Activated T-cell treated with anti-CD3 and anti-CD28 coated beads for 48 hours (primary cell): ENCODE results near the gene CYSTM1.
"Not testable (repeated sequence)": the region's sequence is repeated elsewhere in the genome, so short reads cannot be mapped to it uniquely, and the experiment has no call there.

Source experiments
- DNase-seq: peaks from one replicate; pipeline ENCODE4 v3.0.0-alpha.2; 2020; ENCODE audit warnings: low read depth

CYSTM1 gene

GRCh38 chr5:140178482-140179116, 3.6 kb downstream of the CYSTM1 start:
- DNase-seq = no peak

- no peak for DNase-seq
Measured at GRCh38 chr5:140181002-140181483, 6.1 kb downstream of the CYSTM1 start.

GRCh38 chr5:140181525-140181924, 6.5 kb downstream of the CYSTM1 start:
- DNase-seq = no peak

- DNase-seq = no peak
Measured at GRCh38 chr5:140182075-140182711, 7.2 kb downstream of the CYSTM1 start.

- DNase-seq = no peak
Measured at GRCh38 chr5:140182803-140183367, 7.9 kb downstream of the CYSTM1 start.

- DNase-seq = no peak
Measured at GRCh38 chr5:140185409-140185808, 10.4 kb downstream of the CYSTM1 start.

- no peak for DNase-seq
Measured at GRCh38 chr5:140186267-140186671, 11.3 kb downstream of the CYSTM1 start.

- no peak for DNase-seq
Measured at GRCh38 chr5:140189253-140189652, 14.3 kb downstream of the CYSTM1 start.

GRCh38 chr5:140189977-140190871, 15.2 kb downstream of the CYSTM1 start:
- DNase-seq = no peak

GRCh38 chr5:140190872-140191218, 15.9 kb downstream of the CYSTM1 start:
- DNase-seq = no peak

GRCh38 chr5:140192715-140193430, 17.9 kb downstream of the CYSTM1 start:
- no peak for DNase-seq

GRCh38 chr5:140194662-140195061, 19.7 kb downstream of the CYSTM1 start:
- DNase-seq = no peak

GRCh38 chr5:140196115-140196814, 21.3 kb downstream of the CYSTM1 start:
- no peak for DNase-seq

- DNase-seq = no peak
Measured at GRCh38 chr5:140197023-140197422, 22.0 kb downstream of the CYSTM1 start.

GRCh38 chr5:140198915-140199314, 23.9 kb downstream of the CYSTM1 start:
- DNase-seq = not testable (repeated sequence)

- DNase-seq = no peak
Measured at GRCh38 chr5:140202078-140202477, 27.1 kb downstream of the CYSTM1 start.

GRCh38 chr5:140202610-140203009, 27.6 kb downstream of the CYSTM1 start:
- no peak for DNase-seq

- no peak for DNase-seq
Measured at GRCh38 chr5:140205216-140205615, 30.2 kb downstream of the CYSTM1 start.

GRCh38 chr5:140205952-140206351, 31.0 kb downstream of the CYSTM1 start:
- DNase-seq = no peak

GRCh38 chr5:140207250-140207964, 32.4 kb downstream of the CYSTM1 start:
- no peak for DNase-seq

- DNase-seq = no peak
Measured at GRCh38 chr5:140208065-140208464, 33.1 kb downstream of the CYSTM1 start.
